ENCODE results near the gene HNMT.
"Not testable (repeated sequence)": the region's sequence is repeated elsewhere in the genome, so short reads cannot be mapped to it uniquely, and the experiment has no call there.

HNMT gene

DNA sequence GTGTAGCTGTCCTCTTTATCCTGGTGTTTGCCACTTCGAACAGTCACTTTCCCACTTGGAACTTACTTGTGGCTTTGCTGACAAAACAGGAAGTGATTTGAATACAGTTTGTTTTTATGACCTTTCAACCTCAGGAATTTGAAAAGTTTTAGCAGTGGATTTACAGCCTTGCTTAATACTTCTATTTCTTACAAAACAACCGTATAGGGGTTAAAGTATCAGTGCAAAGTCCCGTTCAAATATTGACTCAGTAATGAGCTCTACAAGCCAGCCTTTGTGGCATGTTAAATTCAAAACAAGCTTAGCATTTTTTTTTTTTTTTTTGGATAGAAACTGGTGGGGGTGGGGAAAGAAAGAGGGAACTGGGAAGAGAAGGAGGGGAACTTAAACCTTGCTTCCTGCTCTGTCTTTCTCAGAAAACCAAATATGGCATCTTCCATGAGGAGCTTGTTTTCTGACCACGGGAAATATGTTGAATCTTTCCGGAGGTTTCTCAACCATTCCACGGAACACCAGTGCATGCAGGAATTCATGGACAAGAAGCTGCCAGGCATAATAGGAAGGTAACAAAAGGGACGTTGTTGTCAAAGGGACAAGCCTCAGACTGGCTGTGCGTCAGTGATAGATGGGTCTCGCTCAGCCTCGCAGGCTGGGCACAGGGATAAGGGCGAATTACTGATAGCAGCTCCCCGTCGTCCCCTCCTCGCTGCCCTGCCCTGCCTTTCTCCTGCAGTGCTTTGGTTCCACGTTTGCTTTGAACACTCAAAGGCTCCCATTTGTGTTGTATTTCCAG is at the start of gene HNMT:
Gene HNMT, plus strand, starts transcription at position 408 of the 793 bp plus-strand sequence. Its CDS starts 19 bp downstream, at position 427.
- peak; percentile 81 for DNase-seq

DNA sequence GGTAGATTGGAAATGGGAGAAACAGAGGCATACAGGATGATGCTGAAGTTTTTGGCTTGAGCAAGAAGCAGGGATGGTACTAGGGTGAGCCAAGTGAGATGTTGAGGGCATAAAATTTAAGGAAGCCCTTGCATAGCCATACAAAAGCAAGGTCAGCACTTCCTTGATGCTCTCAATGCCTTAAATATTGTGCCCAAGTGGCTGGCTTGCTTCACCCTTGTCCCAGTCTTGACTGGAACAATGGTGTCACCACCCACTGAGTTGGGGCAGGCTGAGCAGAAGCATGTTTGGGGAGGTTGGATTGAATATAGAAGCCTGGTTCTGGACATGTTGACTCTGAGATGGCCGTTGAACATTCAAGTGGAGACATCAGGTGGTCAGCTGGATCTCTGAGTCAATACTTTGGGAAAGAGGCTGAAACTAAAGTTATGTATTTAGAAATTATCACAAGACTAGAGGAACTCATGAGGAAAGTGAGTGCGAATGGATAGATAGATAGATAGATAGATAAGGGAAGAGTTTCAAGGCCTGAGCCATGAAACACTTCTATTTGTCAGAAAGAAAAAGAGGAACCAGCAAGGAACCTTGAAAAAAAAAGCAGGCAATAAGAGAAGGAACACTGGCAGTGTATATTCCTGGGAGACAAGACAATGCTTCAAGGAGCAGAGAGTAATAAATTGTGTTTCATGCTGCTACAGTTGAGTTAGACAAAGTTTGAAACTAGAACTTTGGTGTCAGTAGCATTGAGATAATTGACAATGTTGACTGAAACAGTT is 43.0 kb upstream of the HNMT start:
- peak; percentile 42 for DNase-seq

- not testable (repeated sequence) for DNase-seq
Measured at GRCh38 chr2:137922171-137922570, 42.1 kb upstream of the HNMT start.

GRCh38 chr2:137924019-137924418 is 40.3 kb upstream of the HNMT start:
- DNase-seq, result peak; percentile 62

DNA sequence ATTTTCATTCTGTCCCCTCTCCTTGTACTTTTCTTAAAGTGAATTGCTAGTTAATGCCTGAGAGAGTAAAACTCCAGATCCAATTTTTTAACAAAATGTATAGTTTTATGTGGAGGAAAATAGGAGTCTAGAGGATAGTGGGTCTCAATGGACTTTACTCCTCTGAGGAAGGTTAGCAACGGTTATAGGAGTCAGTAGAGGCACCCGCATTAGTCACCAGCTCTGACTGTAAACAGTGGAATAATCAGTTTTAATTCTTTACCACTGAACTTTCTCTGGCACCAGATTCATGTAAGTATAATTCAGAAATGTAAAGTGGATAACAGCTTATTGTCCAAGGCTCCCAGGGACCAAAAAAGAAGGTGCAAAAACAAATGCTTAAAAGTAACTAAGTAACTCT is 38.7 kb upstream of the HNMT start:
- DNase-seq, result no peak

DNA sequence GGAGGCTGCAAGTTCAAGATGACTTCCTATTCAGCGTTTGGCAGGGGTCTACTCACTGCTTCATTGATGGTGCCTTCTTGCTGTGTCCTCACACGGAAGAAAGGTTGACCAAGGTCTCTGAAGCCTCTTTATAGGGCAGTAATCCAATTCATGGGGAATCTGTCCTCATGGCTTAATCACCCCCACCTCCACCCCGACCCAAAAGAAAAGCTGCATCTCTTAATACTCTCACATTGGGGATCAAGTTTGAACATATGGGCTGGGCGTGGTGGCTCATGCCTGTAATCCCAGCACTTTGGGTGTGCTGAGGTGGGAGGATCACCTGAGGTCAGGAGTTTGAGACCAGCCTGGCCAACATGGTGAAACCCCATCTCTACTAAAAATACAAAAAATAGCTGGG is 36.4 kb upstream of the HNMT start:
- no peak for DNase-seq

- DNase-seq, result no peak
Measured at GRCh38 chr2:137928547-137929518, 35.4 kb upstream of the HNMT start.

DNA sequence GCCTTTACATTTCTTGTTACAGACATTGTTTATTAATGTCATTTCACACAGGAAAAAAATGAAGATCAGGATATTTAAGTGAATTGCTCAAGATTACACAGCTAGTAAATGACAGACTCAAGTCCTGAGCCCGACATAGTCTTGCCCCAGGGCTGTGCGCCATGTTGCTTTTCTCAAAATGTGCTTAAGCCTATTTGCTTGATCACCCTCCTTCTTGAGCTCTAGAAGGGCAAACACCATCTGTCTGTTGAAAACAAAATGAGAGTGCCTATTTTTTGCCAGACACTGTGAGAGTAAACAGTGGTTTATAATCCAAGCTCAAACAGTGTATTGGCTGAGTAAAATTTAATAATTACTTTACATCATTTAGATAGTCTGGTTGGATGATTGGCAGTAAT is 34.8 kb upstream of the HNMT start:
- DNase-seq, result no peak

- DNase-seq, result no peak
Measured at GRCh38 chr2:137930146-137930545, 34.1 kb upstream of the HNMT start.

DNA sequence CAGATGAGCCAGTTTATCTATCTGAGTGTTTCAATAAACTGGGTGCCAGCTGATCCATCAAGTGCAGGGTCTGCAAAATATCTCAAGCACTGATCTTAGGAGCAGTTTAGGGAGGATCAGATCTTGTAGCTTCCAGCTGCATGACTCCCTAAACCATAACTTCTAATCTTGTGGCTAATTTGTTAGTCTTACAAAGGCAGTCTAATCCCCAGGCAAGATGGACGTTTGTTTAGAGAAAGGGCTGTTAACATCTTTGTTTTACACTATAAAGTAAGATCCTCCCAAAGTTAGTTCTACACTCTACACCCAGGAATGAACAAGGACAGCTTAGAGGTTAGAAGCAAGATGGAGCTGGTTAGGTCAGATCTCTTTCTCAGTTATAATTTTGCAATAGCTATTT is 28.7 kb upstream of the HNMT start:
- no peak for DNase-seq

DNA sequence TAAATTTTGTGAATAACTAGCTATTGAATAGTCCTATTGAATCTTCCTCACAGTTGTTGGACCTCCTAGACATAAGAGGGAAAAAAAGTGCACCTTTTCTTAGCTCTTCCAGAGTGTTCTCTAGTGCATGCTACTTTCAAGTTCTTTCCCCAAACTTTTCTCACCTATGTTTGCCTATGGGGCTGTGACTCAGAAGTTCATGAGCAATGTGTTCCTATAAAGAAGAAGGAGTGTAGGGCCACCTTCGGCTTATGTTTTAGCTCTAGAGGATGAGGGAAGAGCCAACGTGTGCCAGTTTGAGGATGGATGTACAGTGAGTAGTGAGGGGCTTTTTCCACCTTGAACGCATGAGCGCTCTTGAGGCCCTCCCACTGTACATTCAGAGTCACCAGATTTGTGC is 27.0 kb upstream of the HNMT start:
- no peak for DNase-seq

DNA sequence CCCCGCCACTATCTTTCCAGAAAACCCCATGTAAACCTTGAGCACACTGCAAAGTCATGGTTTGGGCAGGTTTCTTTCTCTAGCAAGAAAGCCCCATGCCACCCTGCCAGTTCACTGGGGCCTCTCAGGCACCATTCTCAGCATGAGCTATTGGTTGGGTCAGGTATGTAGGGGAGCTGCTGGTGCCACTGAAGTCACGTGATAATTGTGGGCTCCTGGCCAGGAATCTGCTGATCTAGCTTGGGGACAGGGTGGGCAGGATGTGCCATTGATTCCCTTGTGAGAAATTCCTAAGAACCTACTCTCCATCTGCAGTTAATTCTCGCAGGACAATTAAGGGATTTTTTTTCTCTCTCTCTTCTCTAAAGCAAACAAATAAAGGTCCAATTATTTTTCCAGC is 26.5 kb upstream of the HNMT start:
- no peak for DNase-seq

- DNase-seq, result no peak
Measured at GRCh38 chr2:137938204-137938603, 26.1 kb upstream of the HNMT start.

DNA sequence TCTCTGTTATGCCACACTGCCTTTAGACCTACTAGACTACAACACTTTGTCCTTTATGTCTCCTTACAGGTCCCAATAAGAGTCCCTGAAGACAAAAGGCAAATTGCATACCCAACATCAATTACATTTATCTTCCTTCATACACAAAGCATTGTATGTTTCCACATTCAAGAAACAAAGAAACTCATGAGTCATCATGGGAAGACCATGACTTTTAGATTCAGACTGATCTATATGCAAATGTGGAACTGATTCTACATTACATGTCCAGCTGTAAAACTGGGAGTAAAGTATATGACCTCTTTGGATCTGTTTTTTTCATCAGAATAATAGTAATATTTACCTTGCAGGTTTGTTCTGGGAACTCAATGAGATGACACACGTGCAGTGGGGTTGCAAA is 25.2 kb upstream of the HNMT start:
- peak; percentile 39 for DNase-seq

DNA sequence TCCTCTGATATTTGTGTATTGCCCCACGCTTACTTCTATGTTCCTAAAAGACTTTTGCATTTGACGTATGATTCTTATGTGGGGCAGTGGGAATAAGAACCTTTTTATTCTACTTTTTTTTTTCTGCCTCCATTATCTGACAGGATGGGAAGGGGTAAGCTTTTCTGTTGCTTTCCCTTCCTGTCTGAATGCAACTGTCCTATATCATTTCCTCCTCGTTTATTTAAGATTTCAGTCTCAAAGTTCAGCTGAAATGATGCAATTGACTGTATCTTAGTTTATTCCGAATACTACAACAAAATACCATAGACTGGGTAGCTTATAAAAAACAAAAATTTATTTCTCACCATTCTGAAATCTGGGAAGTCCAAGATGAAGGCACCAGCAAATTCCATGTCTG is 24.1 kb upstream of the HNMT start:
- DNase-seq, result no peak

- DNase-seq, result no peak
Measured at GRCh38 chr2:137942037-137942832, 22.0 kb upstream of the HNMT start.

DNA sequence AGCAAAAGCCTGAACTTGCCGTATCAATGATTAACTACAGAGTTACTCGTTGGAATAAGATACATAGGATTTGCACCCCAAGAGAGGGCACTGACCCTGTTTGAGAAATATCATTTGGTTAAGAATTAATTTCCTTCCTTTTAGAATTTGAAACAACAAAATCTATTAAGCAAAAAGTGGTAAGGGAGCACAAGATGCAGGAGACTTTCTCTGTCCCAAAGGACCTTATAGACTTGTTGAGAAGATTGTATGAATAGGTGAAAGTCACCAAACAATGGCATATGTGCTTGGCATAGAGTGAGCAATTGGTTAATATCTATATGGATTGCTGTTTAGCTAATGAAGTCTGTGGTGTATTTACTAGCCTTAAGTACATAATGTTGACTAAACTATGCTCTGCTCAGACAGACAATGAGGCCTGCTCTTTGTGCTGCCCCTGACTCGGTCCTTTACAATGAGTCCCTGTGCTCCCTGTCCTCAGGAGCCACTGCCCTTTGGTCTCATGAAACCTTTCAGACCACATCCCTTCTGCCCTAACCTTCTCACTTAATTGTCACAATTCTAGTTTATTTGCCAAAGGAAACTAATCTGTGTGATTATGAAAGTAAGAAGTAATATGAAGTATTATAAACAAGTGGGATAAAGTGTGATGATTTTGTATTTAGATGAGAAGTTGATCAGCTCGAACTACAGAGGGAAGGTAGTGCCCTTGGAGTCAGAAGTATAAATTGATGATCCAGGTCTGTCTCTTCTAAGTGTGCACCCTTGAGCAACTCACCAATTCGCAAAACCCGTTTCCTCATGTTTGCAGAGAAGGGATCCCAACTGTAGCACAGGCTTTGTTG is 21.2 kb upstream of the HNMT start:
- DNase-seq, result no peak

DNA sequence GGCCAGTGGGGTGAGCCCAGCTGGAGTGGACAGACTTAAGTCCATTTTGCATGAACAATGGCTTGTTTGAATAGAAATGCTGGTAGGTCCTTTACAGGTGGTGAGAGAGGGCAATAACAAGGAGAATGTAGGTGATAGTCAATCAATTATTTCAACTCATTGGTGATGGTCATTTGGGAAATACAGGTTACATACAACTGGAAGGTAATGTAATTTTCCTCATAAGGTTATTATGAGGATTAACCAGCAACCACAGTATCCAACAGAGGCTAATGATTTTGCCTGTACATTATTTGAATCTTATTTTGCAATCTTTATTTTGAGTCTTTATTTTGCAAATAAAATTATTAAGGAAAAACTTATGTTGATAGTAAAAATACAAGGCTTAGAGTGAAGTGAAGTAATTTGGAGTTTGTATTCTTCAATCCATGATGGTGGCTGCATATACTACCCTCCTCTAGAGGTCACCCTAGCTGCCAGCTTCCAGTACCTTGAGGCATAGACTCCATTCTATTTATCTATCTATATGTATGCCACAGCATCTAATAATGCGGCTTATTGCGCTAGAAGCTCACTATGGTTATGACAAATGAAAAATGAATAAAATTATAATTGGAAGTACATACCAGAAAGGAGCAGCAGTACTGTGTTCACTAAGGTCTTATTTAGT is 20.5 kb upstream of the HNMT start:
- no peak for DNase-seq

DNA sequence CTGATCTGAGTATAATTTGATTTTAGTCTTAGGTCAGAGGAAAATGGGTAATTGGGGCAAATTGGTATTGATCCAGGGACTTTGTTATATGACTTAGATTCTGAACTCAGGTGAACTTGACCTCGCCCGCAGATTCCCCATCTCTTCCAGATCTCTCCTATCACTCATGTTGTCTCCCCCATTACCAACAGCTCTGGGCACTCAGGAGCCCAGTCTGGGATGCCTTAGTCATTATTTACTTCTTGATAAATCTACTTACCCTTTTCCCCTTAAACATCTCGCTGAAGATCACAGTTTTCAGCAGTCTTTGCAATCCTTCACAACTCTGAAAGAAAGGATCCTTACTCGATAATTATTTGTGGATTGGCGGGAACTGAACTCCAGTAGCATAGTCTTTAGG is 19.6 kb upstream of the HNMT start:
- DNase-seq, result no peak

DNA sequence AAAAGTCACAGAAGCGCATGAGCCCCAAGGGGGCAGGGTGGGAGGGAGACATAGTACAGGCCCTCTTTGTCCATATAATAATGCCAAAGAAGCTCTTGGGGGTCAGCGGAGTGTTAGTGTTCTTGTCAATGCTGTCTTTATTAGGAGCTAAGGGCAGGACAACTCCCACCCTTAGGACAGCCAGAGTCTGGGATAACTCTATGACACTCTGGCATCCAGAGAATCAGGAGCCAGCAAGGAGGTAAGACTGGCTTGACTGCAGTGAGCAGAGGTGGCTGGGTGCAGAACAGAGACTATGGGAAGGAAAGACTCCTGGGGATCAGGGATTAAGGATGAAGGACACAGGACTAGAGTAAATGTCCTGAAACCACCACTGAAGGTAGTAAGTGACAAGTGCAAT is 19.0 kb upstream of the HNMT start:
- DNase-seq, result no peak

- no peak for DNase-seq
Measured at GRCh38 chr2:137946227-137946626, 18.0 kb upstream of the HNMT start.

Measured in OCI-M1 (cell line).